K562 (cell line): ENCODE data around the gene PRKAG2. TPM values are rescaled to one million over a fixed set of nuclear protein-coding genes. Genes with fewer than 3 reads are reported as not detected.

Experiments
- ATAC-seq: fragments of 200-7000 bp; cut with Tn5 transposase; 3 replicates; pipeline ENCODE4 v1.9.1; 2020; ENCODE audit warnings: moderate library complexity
- BruUV-seq: library from RNA; stranded (reverse); fragments of 400-500 nt; replicated peaks from 2 replicates; lab custom pipeline; 2021; lab: Mats Ljungman, UMichigan
- CTCF ChIA-PET: fragments of 300-600 bp; formaldehyde crosslinking; extraction: SDS; loops from one replicate; lab custom pipeline; 2021; ENCODE audit warnings: low intra/inter-chr PET ratio; lab: Yijun Ruan, JAX
- POLR2A ChIA-PET: fragments of 300-600, 350-650 bp; sonication (Branson Sonifier 250); formaldehyde crosslinking; extraction: SDS; loops from one replicate; lab custom pipeline; 2021; ENCODE audit warnings: antibody characterized with exemption, inconsistent platforms; lab: Yijun Ruan, JAX
- DNase-seq, 4 experiments: peaks; one replicate each; pipeline versions ENCODE4 v3.0.0 to v3.0.0-alpha.2; 2011 to 2018; ENCODE audit warnings: low spot score in 3 of 4, mixed read lengths in 3 of 4; ENCODE audit errors: extremely low read depth in 1 of 4
- FAIRE-seq: peaks from 2 replicates; lab custom pipeline; 2011; peaks lifted over from hg19 to GRCh38; lab: Jason Lieb, UNC
- H2AFZ ChIP-seq: 2 replicates; pipeline ENCODE4 v1.6.0; 2011; ENCODE audit warnings: low read depth, low read length, control low read depth, inconsistent platforms
- H3K27ac ChIP-seq: fragments of 200-600 bp; 3 replicates; pipeline ENCODE4 v1.8.0; 2011; ENCODE audit warnings: low read depth, mild to moderate bottlenecking, control low read depth, inconsistent platforms, low read length, moderate library complexity, mixed read lengths; ENCODE audit errors: extremely low read depth
- H3K27me3 ChIP-seq, 2 experiments: fragments of 300-600 bp in 1 of 2; 2 replicates in 1 of 2; 3 replicates in 1 of 2; pipeline versions ENCODE4 v1.6.0 to v1.8.0; 2011; ENCODE audit warnings: inconsistent platforms in 2 of 2, low read length in 2 of 2, mild to moderate bottlenecking in 1 of 2, mixed read lengths in 1 of 2, moderate library complexity in 1 of 2; ENCODE audit not compliant: control insufficient read depth in 2 of 2, insufficient read depth in 2 of 2
- H3K36me3 ChIP-seq: fragments of 300-600 bp; 3 replicates; pipeline ENCODE4 v1.8.0; 2011; ENCODE audit warnings: mild to moderate bottlenecking, low read length, inconsistent platforms; ENCODE audit not compliant: control insufficient read depth, insufficient read depth
- H3K4me1 ChIP-seq, 2 experiments: fragments of 200-600 bp in 1 of 2; replicated peaks in 1 of 2; 2 replicates in 1 of 2; 3 replicates in 1 of 2; pipeline versions ENCODE4 v1.5.1 to v1.8.0; 2011; ENCODE audit warnings: inconsistent platforms in 2 of 2, low read length in 2 of 2, mild to moderate bottlenecking in 1 of 2, mixed read lengths in 1 of 2, moderate library complexity in 1 of 2; ENCODE audit not compliant: control insufficient read depth in 2 of 2, insufficient read depth in 2 of 2
- H3K4me2 ChIP-seq: 2 replicates; pipeline ENCODE4 v1.6.1; 2011; ENCODE audit warnings: low read length, control low read depth, inconsistent platforms, mixed read lengths; ENCODE audit not compliant: insufficient read depth
- H3K4me3 ChIP-seq: fragments of 200-600 bp; sonication (generic), shearing (Covaris generic); 2 replicates; pipeline ENCODE4 v1.5.1; 2016; ENCODE audit warnings: control low read depth, inconsistent platforms
- H3K79me2 ChIP-seq: fragments of 200-600 bp; 3 replicates; pipeline ENCODE4 v1.8.0; 2011; ENCODE audit warnings: low read length, inconsistent platforms; ENCODE audit not compliant: control insufficient read depth, insufficient read depth
- H3K9ac ChIP-seq, 2 experiments: 2 replicates each; pipeline versions ENCODE4 v1.6.0 to v1.6.1; 2011; ENCODE audit warnings: low read depth in 2 of 2, low read length in 2 of 2, control low read depth in 1 of 2, inconsistent platforms in 1 of 2, mild to moderate bottlenecking in 1 of 2, mixed read lengths in 1 of 2; ENCODE audit not compliant: insufficient read depth in 1 of 2
- H3K9me1 ChIP-seq: one replicate; pipeline ENCODE4 v1.6.0; 2011; ENCODE audit warnings: inconsistent platforms, mild to moderate bottlenecking, low read length, moderate library complexity; ENCODE audit not compliant: control insufficient read depth, insufficient read depth
- H3K9me3 ChIP-seq: replicated peaks from 2 replicates; pipeline ENCODE4 v1.5.1; 2011; ENCODE audit warnings: low read depth, low read length, inconsistent platforms; ENCODE audit not compliant: control insufficient read depth, insufficient read depth
- H4K20me1 ChIP-seq: replicated peaks from 2 replicates; pipeline ENCODE4 v1.6.1; 2011; ENCODE audit warnings: low read length, inconsistent platforms, mixed read lengths; ENCODE audit not compliant: control insufficient read depth, insufficient read depth
- TEAD1 ChIP-seq, 2 experiments: fragments of 450-650 bp in 1 of 2; sonication (generic) in 1 of 2; formaldehyde crosslinking; IDR thresholded peaks; 2 replicates each; pipeline versions ENCODE4 v1.4.0 to v1.8.0; 2020 to 2022; ENCODE audit warnings: mild to moderate bottlenecking in 2 of 2, missing genetic modification reagents in 1 of 2
- U2AF1 ChIP-seq: fragments of 200-400 bp; formaldehyde crosslinking; optimal IDR thresholded peaks from 2 replicates; pipeline ENCODE3; 2017; ENCODE audit warnings: mild to moderate bottlenecking, low read depth, low read length, moderate library complexity
- ZNF347 ChIP-seq: fragments of 450-650 bp; formaldehyde crosslinking; IDR thresholded peaks from 2 replicates; pipeline ENCODE4 v1.4.0; 2020; ENCODE audit warnings: low read depth, mild to moderate bottlenecking, moderate library complexity
- WGBS: fragments of 100-300 bp; shearing (Covaris generic); methylation state at CpG from one replicate; pipeline ENCODE4 v1.1.6; 2016; ENCODE audit warnings: low coverage, mixed read lengths; ENCODE audit not compliant: insufficient coverage; ENCODE audit errors: missing lambda C conversion rate; 5-methylcytosine and 5-hydroxymethylcytosine counted together
- in situ Hi-C: fragments of 300-500 bp; cut with MboI; formaldehyde crosslinking; loops from 4 replicates; pipeline ENCODE4 v1.15.0; 2018; ENCODE audit warnings: inconsistent platforms, mixed read lengths
- intact Hi-C: fragments of 100-400 bp; cut with micrococcal nuclease; formaldehyde crosslinking; loops from 2 replicates; pipeline ENCODE4 v1.14.2; 2022
- polyA plus RNA-seq, 8 experiments: library from polyadenylated mRNA; depleted of rRNA in 4 of 8; stranded (reverse) in 5 of 8; unstranded in 3 of 8; fragments of >200 nt; fragmentation: Nextera tagmentation in 2 of 8; fragmentation: Illumina TruSeq in 1 of 8; extraction: Ambion mirVana in 2 of 8; extraction: Trizol in 1 of 8; gene quantifications; 2 replicates each; pipeline versions ENCODE4 v1.2.1 to v1.2.3, GENCODE V29; 2011 to 2014; ENCODE audit warnings: inconsistent platforms in 1 of 8, missing spikeins in 1 of 8
- total RNA-seq, 7 experiments: library from RNA; depleted of rRNA in 6 of 7; stranded (reverse); fragments of >200 nt in 6 of 7; fragmentation: Illumina TruSeq in 2 of 7; extraction: Trizol in 2 of 7; gene quantifications; 2 replicates each; pipeline versions ENCODE4 v1.2.1 to v1.2.3, GENCODE V29; 2011 to 2021; ENCODE audit warnings: low replicate concordance in 1 of 7
- TF ChIP-seq, protein P1 (sequence below): IDR thresholded peaks from 2 replicates; pipeline ENCODE4 v1.6.1; 2016; ENCODE audit warnings: missing genetic modification characterization, missing compliant biosample characterization

The PRKAG2 gene
- total and polyA plus RNA-seq, 9 of the 15 experiments (the other 6 are each of a cell fraction or from before 2014, with no cell fraction given), result 0.99 to 5.6 (median 3.3) TPM

DNA sequence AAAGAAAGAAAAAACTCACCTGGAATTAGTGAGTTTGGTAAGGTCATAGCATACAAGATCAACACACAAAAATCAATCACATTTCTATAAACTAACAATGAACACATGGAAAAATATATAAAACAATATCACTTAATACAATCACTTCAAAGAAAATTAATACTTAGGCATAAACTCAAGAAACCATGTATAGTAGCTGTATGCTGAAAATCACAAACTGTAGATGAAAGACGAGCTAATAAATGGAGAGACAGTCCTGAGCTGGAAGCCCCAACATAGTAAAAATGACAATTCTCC lies 243.5 kb downstream of the PRKAG2 start:
- Histone ChIP-seq H3K4me1 (peaks cover 6 to 15% of the 10 kb centered on the region in 2 experiments; a peak in 3 of 5 replicates), H3K4me3 (no peak overlapping the region), H3K27ac (no peak overlapping the region), H3K36me3 (no peaks in the 10 kb centered on the region), H3K27me3 (peaks cover 24 to 28% of the 10 kb centered on the region in 2 experiments), H2AFZ (no peak overlapping the region), H3K79me2 (no peaks in the 10 kb centered on the region), H3K9me3 (no peaks in the 10 kb centered on the region), H3K4me2 (no peak overlapping the region), H4K20me1 (peaks cover 5% of the 10 kb centered on the region), H3K9me1 (no peaks in the 10 kb centered on the region), H3K9ac (no peak overlapping the region)
- intact Hi-C loops, result loop anchor here (5.0 to 10.0 kb wide), 3 partner anchors 116 to 269 kb away; partner anchors contain the start of gene RHEB
- TF ChIP-seq TEAD1 (CRISPR knock-in tag; IDR thresholded peaks at IDR 0.05) (no peak), ZNF347 (no peak), U2AF1 (no peak)
- TF ChIP-seq, protein P1, sequence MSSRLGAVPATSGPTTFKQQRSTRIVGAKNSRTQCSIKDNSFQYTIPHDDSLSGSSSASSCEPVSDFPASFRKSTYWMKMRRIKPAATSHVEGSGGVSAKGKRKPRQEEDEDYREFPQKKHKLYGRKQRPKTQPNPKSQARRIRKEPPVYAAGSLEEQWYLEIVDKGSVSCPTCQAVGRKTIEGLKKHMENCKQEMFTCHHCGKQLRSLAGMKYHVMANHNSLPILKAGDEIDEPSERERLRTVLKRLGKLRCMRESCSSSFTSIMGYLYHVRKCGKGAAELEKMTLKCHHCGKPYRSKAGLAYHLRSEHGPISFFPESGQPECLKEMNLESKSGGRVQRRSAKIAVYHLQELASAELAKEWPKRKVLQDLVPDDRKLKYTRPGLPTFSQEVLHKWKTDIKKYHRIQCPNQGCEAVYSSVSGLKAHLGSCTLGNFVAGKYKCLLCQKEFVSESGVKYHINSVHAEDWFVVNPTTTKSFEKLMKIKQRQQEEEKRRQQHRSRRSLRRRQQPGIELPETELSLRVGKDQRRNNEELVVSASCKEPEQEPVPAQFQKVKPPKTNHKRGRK (tag), result peak; percentile 69
- no peak for DNase-seq
- 20% methylated on average over 1 of the region's 1 CpG for WGBS
- no peak for FAIRE-seq
- no TSS peak for BruUV-seq
- ChIA-PET CTCF (no interaction called here), POLR2A (interaction anchor here (0.5 to 1.3 kb wide), 6 partner anchors 9 to 1776 kb away, joined by 3 to 4 read pairs (median 4); no protein-coding TSS in a partner anchor)
- no peak for ATAC-seq
- in situ Hi-C loops, result no loop called here
